Esophagus muscularis mucosa (tissue), 4 donors: ENCODE results near the gene ST7. TPM values are rescaled to one million over a fixed set of nuclear protein-coding genes. Genes with fewer than 3 reads are reported as not detected.

ENCODE experiments used
- DNase-seq: peaks from one replicate; pipeline ENCODE4 v3.0.0-alpha.2; 2017; ENCODE audit errors: extremely low spot score
- H3K27ac ChIP-seq, 4 donors: fragments of 200-600 bp; sonication (generic); replicated peaks in 1 of 4; 1 replicate in 3 of 4; 2 replicates in 1 of 4; pipeline ENCODE4 v1.5.1; 2016 to 2019; ENCODE audit warnings: mild to moderate bottlenecking in 1 of 4
- H3K27me3 ChIP-seq, 4 donors: fragments of 200-600 bp; sonication (generic); one replicate each; pipeline versions ENCODE4 v1.5.1 to v1.6.0; 2016 to 2019
- H3K36me3 ChIP-seq, 4 donors: fragments of 200-600 bp; sonication (generic); one replicate each; pipeline ENCODE4 v1.5.1; 2016 to 2019
- H3K4me1 ChIP-seq, 4 donors: fragments of 200-600 bp; sonication (generic); one replicate each; pipeline ENCODE4 v1.5.1; 2016 to 2019
- H3K4me3 ChIP-seq, 4 donors: fragments of 200-600 bp; sonication (generic); 1 replicate in 2 of 4; 2 replicates in 2 of 4; pipeline ENCODE4 v1.5.1; 2016 to 2019; ENCODE audit warnings: mild to moderate bottlenecking in 4 of 4, moderate library complexity in 1 of 4
- H3K9me3 ChIP-seq, 4 donors: fragments of 200-600 bp; sonication (generic); 1 replicate in 3 of 4; 2 replicates in 1 of 4; pipeline ENCODE4 v1.5.1; 2016 to 2019
- EP300 ChIP-seq: sonication (generic); formaldehyde crosslinking; IDR thresholded peaks from one replicate; pipeline ENCODE4 v1.6.1; 2017; ENCODE audit warnings: antibody characterized with exemption
- POLR2A ChIP-seq: fragments of 450-650 bp; IDR thresholded peaks from one replicate; pipeline ENCODE4 v1.6.1; 2017; ENCODE audit warnings: antibody characterized with exemption, moderate library complexity, mild to moderate bottlenecking, low read depth
- POLR2AphosphoS5 ChIP-seq, 2 donors: sonication (generic); formaldehyde crosslinking; IDR thresholded peaks; one replicate each; pipeline ENCODE4 v1.6.1; 2017; ENCODE audit warnings: antibody characterized with exemption in 2 of 2
- WGBS: methylation state at CpG from one replicate; pipeline ENCODE4 v1.1.5; 2018; 5-methylcytosine and 5-hydroxymethylcytosine counted together
- intact Hi-C: fragments of 100-400 bp; cut with DNase I; formaldehyde crosslinking; loops from one replicate; pipeline ENCODE4 v1.15.1; 2023
- small RNA-seq, 3 donors: library from RNA; depleted of rRNA; stranded (forward); fragments of <200 nt; gene quantifications; one replicate each; pipeline ENCODE3, GENCODE V24; 2016
- total RNA-seq, 4 donors: library from RNA; depleted of rRNA; stranded (reverse); fragments of >200 nt; gene quantifications; one replicate each; pipeline versions ENCODE4 v1.1.0 to v1.2.1, GENCODE V29; 2016
- TF ChIP-seq, protein P1 (sequence below), 3 experiments: fragments of 200-600 bp in 2 of 3; fragments of 450-650 bp in 1 of 3; sonication (generic) in 2 of 3; IDR thresholded peaks; one replicate each; pipeline ENCODE4 v1.5.1; 2017 to 2019; ENCODE audit warnings: antibody characterized with exemption in 3 of 3, mild to moderate bottlenecking in 2 of 3, moderate library complexity in 1 of 3

The ST7 gene
- total RNA-seq, 4 donors from 2014 or later: 16.9 to 22.0 (median 18.2) TPM

DNA sequence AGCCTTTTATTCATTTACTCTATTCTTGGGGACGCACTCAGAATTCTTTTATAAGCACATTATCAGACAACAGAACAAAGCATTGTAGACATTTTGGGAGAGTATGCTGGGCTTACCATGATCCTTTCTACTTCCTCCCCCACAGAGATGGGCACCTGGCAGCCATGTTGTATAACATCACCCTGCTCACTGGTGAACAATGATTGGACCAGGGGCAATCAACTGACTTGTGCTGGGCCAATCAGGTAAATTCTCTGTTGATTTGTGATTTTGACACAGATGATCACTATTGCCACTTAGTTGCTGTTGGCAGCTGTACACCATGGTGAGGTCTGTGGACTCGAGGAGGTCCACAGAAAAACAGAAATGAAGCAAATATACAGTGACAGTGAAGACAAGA is 325.9 kb downstream of the ST7 start:
- TF ChIP-seq, protein P1, sequence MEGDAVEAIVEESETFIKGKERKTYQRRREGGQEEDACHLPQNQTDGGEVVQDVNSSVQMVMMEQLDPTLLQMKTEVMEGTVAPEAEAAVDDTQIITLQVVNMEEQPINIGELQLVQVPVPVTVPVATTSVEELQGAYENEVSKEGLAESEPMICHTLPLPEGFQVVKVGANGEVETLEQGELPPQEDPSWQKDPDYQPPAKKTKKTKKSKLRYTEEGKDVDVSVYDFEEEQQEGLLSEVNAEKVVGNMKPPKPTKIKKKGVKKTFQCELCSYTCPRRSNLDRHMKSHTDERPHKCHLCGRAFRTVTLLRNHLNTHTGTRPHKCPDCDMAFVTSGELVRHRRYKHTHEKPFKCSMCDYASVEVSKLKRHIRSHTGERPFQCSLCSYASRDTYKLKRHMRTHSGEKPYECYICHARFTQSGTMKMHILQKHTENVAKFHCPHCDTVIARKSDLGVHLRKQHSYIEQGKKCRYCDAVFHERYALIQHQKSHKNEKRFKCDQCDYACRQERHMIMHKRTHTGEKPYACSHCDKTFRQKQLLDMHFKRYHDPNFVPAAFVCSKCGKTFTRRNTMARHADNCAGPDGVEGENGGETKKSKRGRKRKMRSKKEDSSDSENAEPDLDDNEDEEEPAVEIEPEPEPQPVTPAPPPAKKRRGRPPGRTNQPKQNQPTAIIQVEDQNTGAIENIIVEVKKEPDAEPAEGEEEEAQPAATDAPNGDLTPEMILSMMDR (IDR thresholded peaks at IDR 0.05): no peak
- TF ChIP-seq EP300 (no peak), POLR2AphosphoS5 (IDR thresholded peaks at IDR 0.05) (no peak), POLR2A (no peak)
- Histone ChIP-seq H3K9me3 (no peaks in the 10 kb centered on the region), H3K36me3 (no peaks in the 10 kb centered on the region), H3K4me3 (no peak overlapping the region), H3K27ac (no peak overlapping the region), H3K4me1 (no peaks in the 10 kb centered on the region), H3K27me3 (peaks cover 0 to 10% (median 0%) of the 10 kb centered on the region in 4 donors)
- no peak for DNase-seq
- intact Hi-C loops: no loop called here
- WGBS: 100% methylated on average over 2 of the region's 2 CpGs

Small RNA genes lying within 50 kb of the gene (small RNA-seq; reads per million reads assigned to genes)
- gene AC002542.1: 0 reads per million in 3 donors
- gene MTCYBP6: 0 reads per million in 3 donors
- gene RF00019: 0 reads per million in 3 donors
- gene RF02179: 0 reads per million in 3 donors
- gene RF02180: 0 reads per million in 3 donors
- gene RF02181: 0 reads per million in 3 donors
- 0 reads per million in 3 donors for gene RF02183
- 0 reads per million in 3 donors for gene RF02184
- gene RF02185: 0 reads per million in 3 donors
- gene RF02188: 0 reads per million in 3 donors
- 0 reads per million in 3 donors for gene RNA5SP239

Other genes starting within 250 kb of the ST7 start
- 100 to 1,000 TPM; 167 to 223 (median 195) TPM for gene CAPZA2, start 90.9 kb upstream of the ST7 start, total RNA-seq